HS-27A (cell line): ENCODE measurements around the gene HECTD4.
"Not testable (repeated sequence)": the region's sequence is repeated elsewhere in the genome, so short reads cannot be mapped to it uniquely, and the experiment has no call there.

Experiments
- DNase-seq: peaks from one replicate; pipeline ENCODE4 v3.0.0-alpha.2; 2012; ENCODE audit warnings: low read depth, missing footprints

Gene HECTD4

DNA sequence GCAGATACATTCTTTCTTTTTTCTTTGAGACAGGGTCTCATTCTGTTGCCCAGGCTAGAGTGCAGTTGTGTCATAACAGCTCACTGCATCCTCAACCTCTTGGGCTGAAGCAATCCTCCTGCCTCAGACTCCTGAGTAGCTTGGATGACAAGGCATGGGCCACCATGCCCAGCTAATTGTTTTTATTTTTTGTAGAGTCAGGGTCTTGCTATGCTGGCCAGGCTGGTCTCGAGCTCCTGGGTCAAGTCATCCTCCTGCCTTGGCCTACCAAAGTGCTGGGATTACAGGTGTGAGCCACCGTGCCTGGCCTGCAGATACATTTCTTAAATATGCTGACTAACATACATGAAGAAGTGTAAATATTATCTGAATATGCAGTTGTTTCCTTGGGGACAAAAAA, 115.8 kb downstream of the HECTD4 start:
- no peak for DNase-seq

DNA sequence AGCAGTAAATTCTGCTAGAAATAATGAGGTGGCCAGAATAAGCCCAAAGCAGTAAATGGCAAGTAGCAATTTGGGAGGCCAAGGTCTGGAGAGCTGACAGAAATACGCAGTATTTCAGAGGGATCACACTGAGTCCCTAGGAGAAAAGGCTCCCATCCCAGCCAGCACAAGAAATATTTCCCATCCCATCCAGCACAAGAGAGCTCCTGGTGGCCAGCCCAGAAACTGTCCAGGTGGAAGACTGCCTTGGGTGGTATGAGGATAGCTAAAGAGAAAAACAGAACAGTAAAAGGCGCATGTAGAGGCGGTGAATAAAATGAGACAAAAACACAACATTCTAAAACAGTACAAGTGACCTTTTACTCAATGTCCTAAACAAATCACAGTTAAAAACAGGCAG, 120.7 kb downstream of the HECTD4 start:
- DNase-seq, result no peak

DNA sequence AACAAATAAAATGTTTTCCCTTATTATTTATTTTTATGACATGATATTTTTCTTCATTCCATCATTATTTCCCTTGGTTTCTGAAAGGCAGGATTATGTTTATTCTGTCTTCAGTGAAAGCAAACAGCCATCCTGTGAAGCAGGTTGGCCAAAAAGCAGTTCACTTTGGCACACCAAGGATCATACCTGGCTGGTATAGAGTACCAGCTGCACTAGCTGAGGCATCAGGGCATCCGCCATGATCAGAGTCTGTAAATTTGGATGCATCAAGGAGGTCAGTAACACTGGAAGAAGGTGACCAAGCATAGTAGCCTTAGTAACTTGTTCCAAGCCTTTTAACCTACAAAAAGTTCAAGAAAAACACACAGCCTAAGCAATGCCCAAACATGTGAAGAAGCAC, 123.3 kb downstream of the HECTD4 start:
- no peak for DNase-seq

DNA sequence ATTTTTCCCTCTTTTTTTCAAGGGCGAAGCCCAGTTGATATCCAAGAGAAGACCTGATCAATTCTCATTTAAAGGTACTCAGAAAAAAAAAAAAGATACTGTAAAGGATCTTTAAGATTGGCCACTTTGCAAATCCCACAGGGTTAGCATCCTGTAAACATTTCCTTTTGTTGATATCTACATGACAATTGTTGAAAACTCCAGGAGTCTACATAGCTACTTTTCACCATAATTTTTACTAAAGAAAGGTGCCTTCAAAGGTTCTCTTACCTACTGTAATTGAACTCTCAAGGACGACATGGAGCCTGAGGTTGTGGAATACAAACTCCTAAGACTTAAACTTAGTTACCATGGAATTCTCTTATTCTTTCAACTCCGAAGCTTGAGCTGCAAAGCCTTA, 125.5 kb downstream of the HECTD4 start:
- no peak for DNase-seq

DNA sequence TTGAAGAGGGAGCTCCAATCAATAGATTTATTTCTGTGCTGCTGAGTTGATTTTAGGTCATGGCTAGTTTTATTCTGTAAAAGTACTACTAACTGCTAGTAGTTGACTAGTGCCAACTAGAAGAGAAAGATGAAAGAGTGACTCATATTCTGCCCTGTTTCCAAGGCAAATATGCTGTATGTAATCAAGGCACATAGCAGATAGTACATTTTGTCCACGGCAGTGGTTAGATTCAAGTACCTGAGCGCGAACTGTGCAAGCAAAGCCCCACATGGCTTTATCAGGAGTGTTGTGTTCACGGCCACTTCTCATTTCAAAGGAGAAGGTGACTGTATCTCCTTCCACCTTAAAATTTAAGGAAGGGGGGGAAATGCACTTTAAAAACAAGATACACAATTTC, 130.0 kb downstream of the HECTD4 start:
- no peak for DNase-seq

DNA sequence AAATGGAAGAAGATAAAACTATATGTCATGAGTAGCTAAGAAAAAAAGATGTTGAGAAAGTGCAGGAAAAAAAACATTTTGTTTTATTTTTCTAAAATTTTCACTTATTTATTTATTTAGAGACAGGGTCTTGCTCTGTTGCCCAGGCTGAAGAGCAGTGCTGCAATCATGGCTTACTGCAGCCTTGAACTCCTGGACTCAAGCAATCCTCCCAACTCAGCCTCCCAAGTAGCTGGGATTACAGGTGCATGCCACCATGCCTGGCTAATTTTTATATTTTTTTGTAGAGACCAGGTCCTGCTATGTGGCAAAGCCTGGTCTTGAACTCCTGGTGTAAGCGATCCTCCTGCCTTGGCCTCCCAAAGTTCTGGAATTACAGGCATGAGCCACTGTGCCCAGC, 137.3 kb downstream of the HECTD4 start:
- DNase-seq, result not testable (repeated sequence)

DNA sequence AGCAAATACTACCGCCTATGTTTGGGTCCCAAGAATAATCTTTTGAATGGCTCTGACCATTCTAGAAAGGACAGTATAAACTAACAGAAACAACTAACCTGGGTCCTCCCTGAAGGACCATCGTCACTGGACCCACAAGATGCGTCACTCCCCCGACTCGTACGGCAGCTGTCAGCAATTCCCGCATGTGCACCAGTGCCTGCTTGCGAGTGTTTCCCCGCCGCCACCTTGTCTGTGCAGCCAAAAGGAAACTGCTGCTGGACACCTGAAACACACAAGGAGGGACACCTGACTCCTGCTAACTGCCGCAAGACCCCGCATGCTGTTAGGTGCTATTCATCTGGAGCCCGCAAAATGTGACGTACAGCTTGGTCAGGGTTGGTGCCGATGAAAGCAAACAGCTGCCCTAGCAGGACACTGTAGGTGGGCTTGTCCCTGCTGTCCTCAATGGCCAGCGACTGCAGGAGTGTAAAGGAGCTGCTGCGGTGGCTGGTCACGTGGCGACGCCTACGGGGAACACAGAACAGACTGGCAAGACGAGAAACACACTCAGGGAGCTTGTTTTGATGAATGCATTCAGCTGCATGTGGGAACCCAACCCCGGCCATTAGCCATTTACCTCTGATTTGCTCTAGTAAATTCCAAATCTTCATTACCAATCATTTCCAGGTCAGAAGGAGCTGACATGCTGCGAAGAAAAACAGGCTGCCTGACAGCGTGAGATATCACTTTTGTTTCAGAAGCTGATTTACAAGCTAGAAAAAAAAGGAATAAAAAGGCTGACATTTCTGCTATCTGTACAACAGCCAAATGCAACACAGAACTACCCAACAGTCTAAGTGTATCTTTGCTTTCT, 138.7 kb downstream of the HECTD4 start:
- no peak for DNase-seq

DNA sequence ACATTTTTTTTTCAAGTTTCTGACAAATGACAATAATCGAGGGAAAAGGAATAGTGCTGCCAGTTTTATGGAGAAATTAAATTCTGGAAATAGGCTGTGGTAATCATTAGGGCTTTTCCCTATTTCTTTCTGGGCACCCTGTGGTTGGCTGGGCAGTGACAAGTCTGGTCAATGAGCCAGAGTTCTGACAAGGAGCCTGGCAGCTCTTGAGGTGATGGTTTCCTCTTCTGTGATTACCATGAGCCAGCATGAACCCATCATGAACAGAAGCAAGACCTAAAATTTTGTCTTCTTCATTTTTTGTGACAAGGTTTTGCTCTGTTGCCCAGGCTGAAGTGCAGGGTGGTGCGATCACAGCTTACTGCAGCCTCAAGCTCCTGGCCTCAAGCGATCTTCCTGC, 141.1 kb downstream of the HECTD4 start:
- DNase-seq, result no peak

DNA sequence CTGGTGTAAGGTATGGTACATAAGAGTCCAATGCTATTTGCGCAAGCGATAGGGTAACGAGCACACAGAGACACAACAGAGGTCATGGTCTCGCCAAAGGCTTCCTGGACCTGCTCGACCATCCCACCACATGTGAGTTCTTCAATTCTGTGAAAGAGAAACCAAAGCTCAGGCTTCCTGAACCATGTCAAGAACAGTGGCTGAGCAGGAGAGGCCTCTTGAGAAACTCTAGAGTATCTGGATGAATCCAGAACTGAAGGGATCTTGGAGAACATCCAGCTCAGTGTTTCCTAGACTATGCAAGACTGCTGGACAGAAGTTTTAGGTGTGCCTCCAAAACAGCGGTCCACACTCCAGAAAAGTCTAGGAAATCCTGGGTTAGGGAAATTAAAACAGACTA, 142.3 kb downstream of the HECTD4 start:
- DNase-seq, result no peak

DNA sequence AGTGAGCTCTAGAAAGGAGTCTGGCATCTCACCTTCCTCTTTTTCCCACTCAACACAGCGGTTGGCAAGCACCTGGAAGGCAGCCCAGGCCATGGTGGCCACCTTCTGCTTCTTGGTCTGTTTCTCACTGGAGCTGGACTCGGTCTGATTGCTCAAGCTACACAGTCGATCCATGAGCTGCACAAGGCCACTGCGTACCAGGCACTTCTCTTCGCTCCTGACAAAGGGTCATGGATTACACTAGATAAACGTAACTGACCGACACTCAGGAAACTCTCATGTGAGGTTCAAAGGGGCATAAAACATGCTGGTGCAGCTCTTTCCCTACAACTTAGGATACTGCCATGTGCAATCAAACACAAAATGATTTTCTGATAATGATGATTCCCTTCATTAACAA, 143.2 kb downstream of the HECTD4 start:
- DNase-seq, result no peak

DNA sequence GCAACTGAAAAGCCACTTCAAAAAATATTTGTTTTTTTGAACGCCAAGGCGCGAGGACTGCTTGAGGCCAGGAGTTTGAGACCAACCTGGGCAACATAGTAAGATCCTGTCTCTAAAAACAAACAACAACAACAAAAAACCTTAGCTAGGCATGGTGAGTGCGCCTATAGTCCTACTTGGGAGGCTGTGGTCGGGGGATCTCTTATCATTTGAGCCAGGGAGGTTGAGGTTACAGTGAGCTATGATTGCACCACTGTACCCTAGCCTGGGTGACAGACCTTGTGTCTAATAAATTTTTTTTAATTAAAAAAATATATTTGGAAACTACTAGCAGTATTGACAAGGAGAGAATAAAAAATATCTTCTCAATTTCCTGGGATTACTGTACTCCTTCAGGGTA, 143.8 kb downstream of the HECTD4 start:
- no peak for DNase-seq

DNA sequence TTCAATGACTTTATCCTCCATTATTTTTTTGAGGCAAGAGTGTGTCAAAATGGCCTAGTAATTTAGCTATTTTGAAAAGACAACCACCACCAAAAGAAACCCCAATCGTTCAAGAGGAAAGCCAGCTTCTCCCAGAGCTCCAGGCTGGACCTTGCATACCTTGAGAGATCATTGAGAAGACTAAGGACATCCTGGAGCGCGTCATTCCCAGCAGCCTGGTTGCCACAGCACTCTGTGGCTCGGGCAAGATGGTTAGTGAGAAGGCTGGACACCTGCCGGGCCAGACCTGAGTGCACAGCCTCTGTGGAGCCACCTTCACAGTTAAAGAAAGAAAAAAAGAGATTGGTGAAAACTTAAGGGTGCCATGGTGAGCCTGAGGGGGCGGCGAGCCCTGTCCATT, 145.4 kb downstream of the HECTD4 start:
- DNase-seq, result no peak

DNA sequence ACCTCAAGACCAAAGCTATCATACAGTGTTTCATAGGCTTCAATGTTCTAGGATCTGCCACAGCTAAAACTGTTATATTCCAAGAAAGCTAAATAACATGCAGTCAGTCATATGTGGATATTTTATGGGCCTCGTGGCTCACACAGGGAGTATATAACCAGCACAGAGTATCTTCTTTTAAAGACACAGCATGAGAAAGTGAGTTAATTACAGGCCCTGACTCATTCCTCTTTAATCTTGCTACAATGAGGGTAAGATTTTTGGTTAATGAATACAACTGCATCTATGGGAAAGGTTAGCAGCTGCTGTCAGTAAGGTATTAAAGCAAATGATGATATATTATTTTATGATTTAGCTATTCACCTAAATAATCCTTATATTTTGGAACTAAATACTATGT, 145.8 kb downstream of the HECTD4 start:
- no peak for DNase-seq

DNA sequence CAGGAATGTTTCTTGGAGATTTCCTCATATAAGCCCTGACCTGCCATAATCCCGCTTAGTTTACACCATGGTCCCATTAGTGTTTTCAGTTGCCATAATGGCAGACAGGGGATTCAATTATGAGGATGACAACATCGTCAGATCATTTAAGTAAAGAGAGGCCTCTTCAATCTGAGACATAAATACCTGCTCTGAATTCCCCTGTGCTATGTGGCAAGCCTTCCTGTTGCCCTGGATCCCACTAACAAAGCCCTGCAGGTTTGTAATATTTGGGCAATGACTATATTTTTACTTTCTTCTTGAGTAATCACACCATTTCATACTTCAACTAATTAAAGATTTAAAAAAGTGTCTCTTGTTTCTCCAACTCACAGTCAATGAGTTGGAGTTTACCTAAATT, 147.9 kb downstream of the HECTD4 start:
- DNase-seq, result no peak

DNA sequence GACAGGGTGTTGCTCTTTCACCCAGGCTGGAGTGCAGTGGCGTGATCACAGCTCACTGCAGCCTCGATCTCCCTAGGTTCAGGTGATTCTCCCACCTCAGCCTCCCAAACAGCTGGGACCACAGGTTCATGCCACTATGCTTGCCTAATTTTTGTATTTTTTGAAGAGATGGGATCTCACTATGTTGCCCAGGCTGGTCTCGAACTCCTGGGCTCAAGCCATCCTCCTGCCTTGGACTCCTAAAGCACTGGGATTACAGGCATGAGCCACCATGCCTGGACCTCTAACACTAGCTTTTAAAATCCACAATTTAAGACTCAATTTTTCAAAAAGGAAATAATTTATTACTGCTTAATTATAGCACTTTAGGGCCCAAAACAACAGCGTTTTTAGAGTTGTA, 149.0 kb downstream of the HECTD4 start:
- DNase-seq, result no peak

DNA sequence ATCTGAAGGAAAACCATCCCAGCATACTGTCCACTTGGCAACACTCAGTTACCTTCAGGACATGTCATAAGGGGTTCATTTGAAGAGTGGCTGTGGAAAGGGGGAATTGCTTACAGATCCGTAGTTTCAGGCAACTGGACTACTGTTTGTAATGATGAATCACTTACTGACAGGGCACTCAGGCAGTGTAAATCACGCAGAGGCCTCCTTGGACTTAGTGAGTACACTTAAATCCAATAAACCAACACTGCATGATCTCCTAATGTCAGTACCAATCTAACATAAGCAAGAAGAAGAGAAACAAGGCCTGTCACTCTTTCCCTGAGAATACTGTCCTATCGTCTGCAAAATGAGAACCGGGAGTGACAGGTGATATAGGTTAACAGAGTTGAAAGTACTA, 152.1 kb downstream of the HECTD4 start:
- no peak for DNase-seq

DNA sequence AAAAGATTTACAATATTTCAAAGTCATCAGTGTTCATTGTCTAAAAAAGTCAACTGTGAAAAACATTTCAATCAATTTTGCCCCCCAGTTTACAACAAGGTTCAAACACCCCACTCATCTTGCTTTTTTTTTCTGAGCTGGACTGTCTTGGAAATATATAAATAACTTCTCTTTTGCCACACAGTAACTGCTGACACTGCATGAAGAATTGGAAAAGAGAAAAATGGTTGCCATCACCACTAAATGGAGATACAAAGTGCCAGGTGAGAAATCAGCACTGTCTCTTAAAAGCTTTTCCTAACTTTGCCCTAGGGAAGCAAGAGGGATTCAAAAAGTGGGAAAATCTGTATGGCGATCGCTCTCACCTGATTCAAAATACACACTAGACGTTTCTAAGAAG, 155.5 kb downstream of the HECTD4 start:
- no peak for DNase-seq

DNA sequence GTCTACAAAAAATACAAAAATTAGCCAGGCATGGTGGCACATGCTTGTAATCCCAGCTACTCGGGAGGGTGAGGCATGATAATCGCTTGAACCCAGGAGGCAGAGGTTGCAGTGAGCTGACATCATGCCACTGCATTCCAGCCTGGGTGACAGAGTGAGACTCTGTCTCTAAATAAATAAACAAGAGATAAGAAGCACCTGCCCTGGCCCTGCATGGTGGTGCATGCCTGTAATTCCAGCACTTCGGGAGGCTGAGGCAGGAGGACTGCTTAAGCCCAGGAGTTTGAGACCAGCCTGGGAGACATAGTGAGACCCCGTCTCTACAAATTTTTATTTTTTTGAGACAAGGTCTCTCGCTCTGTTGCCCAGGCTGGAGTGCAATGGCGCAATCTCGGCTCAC, 161.6 kb downstream of the HECTD4 start:
- not testable (repeated sequence) for DNase-seq

DNA sequence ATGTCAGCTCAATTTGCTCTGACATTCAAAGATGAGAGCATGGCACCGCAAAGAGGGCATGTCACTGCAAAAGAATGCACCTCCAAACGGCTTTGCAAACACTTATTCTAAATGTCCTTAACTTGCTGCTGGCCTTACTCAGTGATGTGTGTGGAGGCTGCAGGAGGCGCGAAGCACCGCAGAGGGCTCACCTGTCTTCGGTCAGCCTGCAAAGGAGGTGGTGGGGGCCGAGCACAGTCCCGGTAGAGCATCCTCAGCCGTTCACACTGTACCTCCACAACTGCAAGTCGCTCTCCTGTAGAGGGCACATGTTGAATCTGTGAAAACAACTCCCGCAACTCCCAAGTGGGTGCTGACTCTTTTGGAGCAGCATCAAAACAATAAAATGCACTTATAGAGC, 163.0 kb downstream of the HECTD4 start:
- DNase-seq, result no peak

DNA sequence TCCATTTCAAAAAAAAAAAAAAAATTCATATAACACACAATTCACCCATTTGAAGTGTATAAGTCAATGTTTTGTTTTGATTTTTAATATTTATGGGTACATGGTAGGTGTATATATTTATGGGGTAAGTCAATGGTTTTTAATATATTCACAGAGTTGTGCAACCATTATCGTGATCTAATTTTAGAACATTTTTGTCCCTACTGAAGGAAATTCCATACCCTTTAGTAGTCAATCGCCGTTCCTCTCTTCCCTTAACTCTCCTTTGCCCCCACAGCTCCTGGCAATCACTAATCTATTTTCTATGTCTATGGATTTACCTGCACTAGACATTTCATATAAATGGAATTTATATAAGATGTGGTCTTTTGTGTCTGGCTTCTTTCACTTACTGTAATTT, 164.1 kb downstream of the HECTD4 start:
- no peak for DNase-seq

DNA sequence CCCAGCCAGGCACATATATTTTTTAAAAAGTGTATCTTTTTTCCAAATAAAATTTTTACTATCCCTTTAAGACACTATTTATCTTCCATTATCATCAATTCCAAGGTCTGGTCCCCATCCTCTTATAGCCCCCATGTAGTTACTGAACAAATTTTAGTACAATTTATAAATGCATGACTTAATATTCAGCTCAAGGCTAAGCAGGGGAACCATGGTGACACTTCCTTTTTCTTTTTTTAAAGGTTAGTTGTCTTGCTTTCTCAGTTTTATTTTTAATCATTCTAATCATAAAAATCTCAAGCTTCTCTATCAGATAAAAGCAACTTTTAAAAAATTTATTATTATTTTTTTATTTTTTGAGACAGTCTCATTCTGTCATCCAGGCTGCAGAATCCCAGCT, 164.6 kb downstream of the HECTD4 start:
- DNase-seq, result no peak

DNA sequence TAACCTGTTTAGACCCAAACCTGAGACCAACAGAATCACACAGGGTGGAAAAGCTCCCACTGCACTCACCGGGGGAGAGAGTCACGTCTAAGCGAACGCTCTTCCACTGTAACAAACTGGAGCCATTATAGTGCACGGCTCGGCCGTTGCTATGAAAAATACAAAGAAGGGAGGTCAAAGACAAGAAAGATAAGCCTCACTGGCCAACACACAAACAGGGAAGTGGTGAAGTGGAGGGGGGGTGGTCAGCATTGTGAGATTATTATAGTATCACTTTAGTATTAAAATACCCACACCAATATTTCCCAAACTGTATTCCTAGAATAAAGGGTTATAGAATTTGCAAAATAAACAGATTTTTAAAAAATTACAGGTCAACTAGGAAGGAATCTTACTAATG, 166.0 kb downstream of the HECTD4 start:
- DNase-seq, result no peak

DNA sequence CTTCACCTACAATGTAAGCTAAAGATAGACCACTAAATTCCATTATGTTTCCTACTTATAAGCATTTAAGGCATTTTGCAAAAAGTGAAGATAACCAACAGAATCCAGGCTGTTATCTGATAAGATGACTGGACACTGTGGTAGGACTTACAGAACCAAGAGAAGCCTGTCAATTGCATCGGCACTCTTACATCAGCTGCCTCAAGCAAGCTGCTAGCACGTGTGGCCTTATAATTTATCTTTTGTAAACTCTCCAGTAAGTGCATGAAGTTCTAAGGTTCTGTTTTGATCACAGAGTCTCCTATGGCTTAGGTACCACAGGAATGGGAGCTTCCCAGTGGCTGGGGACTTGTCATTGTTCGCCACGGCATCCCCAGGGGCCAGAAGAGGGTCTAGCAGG, 168.2 kb downstream of the HECTD4 start:
- DNase-seq, result no peak

DNA sequence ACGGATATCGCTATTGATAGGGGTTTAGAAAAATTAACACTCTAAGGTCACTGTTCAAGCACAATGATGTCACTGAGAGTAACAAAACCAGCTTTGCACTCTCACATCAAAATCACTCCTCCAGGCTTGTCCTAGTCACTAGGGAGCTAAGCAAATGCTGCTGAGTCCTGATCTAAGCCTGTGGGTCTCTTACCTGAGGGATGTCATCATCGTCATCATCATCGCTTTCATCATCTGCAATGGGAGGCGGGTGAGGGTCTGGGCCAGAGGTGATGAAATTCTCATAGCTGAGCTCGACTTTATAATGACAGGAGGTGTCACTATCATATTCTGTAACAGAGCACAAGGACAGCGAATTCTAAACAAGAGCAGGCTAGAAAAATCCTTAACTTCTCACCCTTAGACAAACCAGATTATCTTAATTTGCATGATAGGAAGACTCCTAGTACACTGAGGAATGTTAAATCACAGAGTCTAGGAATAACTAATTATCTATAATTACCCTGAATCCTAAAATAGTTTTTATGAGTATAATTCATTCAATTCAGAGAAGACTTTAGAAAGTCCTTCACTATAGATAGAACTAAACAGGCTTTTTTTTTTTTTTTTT, 173.8 kb downstream of the HECTD4 start:
- DNase-seq, result no peak
